GM21717 (cell line): ENCODE measurements around the gene LRP6.

Source experiments
- ATAC-seq: cut with Tn5 transposase; IDR thresholded peaks from one replicate; pipeline ENCODE4 v1.9.1; 2021; ENCODE audit warnings: mild to moderate bottlenecking, moderate library complexity; ENCODE audit not compliant: unreplicated experiment

Gene LRP6

GRCh38 chr12:12083688-12084087 is 183.2 kb downstream of the LRP6 start:
- no peak for ATAC-seq

GRCh38 chr12:12081836-12082497 is 184.9 kb downstream of the LRP6 start:
- no peak for ATAC-seq

DNA sequence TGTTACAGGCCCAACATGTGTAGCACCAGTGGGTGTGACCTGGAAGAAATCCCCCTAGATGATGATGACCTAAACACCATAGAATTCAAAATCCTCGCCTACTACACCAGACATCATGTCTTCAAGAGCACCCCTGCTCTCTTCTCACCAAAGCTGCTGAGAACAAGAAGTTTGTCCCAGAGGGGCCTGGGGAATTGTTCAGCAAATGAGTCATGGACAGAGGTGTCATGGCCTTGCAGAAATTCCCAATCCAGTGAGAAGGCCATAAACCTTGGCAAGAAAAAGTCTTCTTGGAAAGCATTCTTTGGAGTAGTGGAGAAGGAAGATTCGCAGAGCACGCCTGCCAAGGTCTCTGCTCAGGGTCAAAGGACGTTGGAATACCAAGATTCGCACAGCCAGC is 187.6 kb downstream of the LRP6 start:
- no peak for ATAC-seq

GRCh38 chr12:12072064-12072760 is 194.6 kb downstream of the LRP6 start:
- ATAC-seq = no peak

- peak; percentile 80 for ATAC-seq
Measured at GRCh38 chr12:12070674-12071656, 195.9 kb downstream of the LRP6 start, which contains the start of gene BCL2L14. TSS of gene BCL2L14 (plus strand) at chr12:12070939. CDS start at chr12:12079306, 8,367 bp downstream.

- ATAC-seq = no peak
Measured at GRCh38 chr12:12069821-12070548, 196.9 kb downstream of the LRP6 start.

- ATAC-seq = no peak
Measured at GRCh38 chr12:12068751-12069150, 198.1 kb downstream of the LRP6 start.
